ENCODE data around the gene KCNQ5. TPM values are rescaled to one million over a fixed set of nuclear protein-coding genes. Genes with fewer than 3 reads are reported as not detected.

The KCNQ5 gene
- total RNA-seq, 3 donors from 2014 or later (not counting 1 experiment from before 2014, with no cell fraction given), result 8.2 to 9.7 (median 8.7) TPM

DNA sequence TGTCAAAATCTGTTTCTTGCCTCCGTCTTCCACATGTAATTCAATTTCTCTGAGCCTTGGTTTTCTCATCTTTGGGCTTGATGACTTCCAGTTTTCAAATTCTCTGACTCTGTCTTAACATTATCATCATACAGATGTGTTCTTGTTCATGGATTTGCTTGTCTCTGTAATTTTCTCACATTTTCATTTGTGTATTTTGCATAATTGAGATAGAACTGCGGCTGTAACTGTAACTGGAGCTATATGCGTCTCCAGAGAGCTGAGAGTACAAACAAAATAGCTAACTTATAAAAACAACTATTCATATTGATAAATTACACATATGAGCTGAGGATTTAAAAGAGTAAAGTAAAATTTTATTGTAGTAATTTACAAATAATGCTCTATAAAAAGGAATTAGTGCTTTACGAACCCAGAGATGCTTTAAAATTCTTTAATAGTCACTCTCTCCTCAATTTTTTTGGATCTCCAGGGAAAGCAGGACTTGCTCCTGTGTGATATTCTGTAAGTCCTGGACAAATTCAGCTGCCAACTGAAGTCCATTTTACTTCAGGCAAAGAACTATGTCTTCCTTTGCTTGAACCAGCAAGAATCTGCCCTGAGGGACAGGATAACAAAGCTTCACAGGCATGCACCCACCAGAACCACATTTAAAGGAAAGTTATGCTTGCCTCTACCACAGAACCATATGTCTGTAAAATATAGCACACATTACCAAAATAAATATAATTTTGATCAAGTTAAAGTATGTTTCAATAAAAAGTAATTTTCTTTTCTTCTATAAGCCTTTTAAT lies 315.1 kb downstream of the KCNQ5 start:
- Histone ChIP-seq H3K4me3 (ENCODE audit: low read length) (no peak overlapping the region), H3K9me3 (ENCODE audit: control insufficient read depth, insufficient read depth, low read length) (no peaks in the 10 kb centered on the region), H3K4me1 (ENCODE audit: control insufficient read depth, insufficient read depth, low read length) (no peaks in the 10 kb centered on the region), H3K36me3 (ENCODE audit: control insufficient read depth, insufficient read depth, low read length) (no peaks in the 10 kb centered on the region), H3K27me3 (ENCODE audit: control insufficient read depth, insufficient read depth, low read length) (no peaks in the 10 kb centered on the region), H3K27ac (ENCODE audit: low read length) (no peak overlapping the region)
- no peaks in the 10 kb centered on the region for H3K9me3 Mint-ChIP-seq
- DNase-seq (no peak), ATAC-seq (no peak)
- H3K4me1 Mint-ChIP-seq, result peaks cover 0 to 5% of the 10 kb centered on the region in 2 donors
- WGBS (ENCODE audit: insufficient coverage), result 100% methylated on average over 3 of the region's 4 CpGs
- H3K4me3 Mint-ChIP-seq, result no peak overlapping the region
- H3K27me3 Mint-ChIP-seq (ENCODE audit: low read depth in 2 of 2), result no peaks in the 10 kb centered on the region
- TF ChIP-seq, protein P1, sequence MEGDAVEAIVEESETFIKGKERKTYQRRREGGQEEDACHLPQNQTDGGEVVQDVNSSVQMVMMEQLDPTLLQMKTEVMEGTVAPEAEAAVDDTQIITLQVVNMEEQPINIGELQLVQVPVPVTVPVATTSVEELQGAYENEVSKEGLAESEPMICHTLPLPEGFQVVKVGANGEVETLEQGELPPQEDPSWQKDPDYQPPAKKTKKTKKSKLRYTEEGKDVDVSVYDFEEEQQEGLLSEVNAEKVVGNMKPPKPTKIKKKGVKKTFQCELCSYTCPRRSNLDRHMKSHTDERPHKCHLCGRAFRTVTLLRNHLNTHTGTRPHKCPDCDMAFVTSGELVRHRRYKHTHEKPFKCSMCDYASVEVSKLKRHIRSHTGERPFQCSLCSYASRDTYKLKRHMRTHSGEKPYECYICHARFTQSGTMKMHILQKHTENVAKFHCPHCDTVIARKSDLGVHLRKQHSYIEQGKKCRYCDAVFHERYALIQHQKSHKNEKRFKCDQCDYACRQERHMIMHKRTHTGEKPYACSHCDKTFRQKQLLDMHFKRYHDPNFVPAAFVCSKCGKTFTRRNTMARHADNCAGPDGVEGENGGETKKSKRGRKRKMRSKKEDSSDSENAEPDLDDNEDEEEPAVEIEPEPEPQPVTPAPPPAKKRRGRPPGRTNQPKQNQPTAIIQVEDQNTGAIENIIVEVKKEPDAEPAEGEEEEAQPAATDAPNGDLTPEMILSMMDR (IDR thresholded peaks at IDR 0.05), result no peak
- no peak overlapping the region for H3K27ac Mint-ChIP-seq
- intact Hi-C loops (cut with micrococcal nuclease), result no loop called here
- no peaks in the 10 kb centered on the region for H3K36me3 Mint-ChIP-seq

DNA sequence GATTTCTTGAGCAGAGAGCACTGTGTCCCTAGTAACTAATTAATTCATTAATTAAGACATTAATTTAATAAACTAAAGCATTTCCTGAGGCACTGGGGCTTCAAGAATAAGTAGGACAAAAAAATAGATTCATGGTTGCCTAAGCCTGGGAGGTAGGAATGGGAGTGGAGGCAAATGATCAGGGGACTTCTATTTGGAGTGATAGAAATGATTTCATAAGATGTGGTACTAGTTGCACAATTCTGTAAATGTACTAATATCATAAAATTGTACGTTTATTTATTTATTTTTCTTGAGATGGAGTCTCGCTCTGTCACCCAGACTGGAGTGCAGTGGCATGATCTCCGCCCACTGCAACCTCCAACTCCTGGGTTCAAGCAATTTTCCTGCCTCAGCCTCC lies 316.2 kb downstream of the KCNQ5 start:
- DNase-seq (no peak), ATAC-seq (no peak)
- H3K27ac Mint-ChIP-seq, result no peak overlapping the region
- intact Hi-C loops (cut with micrococcal nuclease), result no loop called here
- no peaks in the 10 kb centered on the region for H3K9me3 Mint-ChIP-seq
- H3K27ac ChIP-seq (ENCODE audit: low read length), result no peak overlapping the region
- TF ChIP-seq, protein P1 (IDR thresholded peaks at IDR 0.05), result no peak
- no peaks in the 10 kb centered on the region for H3K27me3 Mint-ChIP-seq (ENCODE audit: low read depth in 2 of 2)
- no peaks in the 10 kb centered on the region for H3K27me3 ChIP-seq (ENCODE audit: control insufficient read depth, insufficient read depth, low read length)
- no peaks in the 10 kb centered on the region for H3K36me3 ChIP-seq (ENCODE audit: control insufficient read depth, insufficient read depth, low read length)
- WGBS (ENCODE audit: insufficient coverage), result 92% methylated on average over 2 of the region's 3 CpGs
- H3K9me3 ChIP-seq (ENCODE audit: control insufficient read depth, insufficient read depth, low read length), result no peaks in the 10 kb centered on the region
- no peak overlapping the region for H3K4me3 Mint-ChIP-seq
- H3K4me1 Mint-ChIP-seq, result peaks cover 0 to 5% of the 10 kb centered on the region in 2 donors
- no peaks in the 10 kb centered on the region for H3K4me1 ChIP-seq (ENCODE audit: control insufficient read depth, insufficient read depth, low read length)
- no peaks in the 10 kb centered on the region for H3K36me3 Mint-ChIP-seq
- no peak overlapping the region for H3K4me3 ChIP-seq (ENCODE audit: low read length)

DNA sequence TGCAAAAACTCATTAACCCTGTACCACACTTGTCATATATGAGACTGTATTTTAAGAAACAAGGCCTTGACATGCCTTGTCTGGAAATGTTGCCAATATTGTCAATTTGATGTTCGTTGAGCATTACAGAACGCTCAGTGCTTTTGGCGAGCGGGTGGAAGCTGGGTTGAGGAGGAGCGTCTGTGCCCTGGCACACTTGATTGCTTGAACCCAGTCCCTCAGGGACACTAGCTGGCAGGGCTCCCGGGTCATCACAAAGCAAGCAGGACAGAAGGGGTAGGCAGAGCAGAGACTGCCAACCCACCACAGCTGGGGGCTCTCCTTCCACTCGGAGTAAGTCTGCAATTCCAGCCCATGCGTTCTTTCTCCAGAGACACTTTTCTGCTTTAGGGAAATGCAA lies 317.1 kb downstream of the KCNQ5 start:
- H3K36me3 ChIP-seq (ENCODE audit: control insufficient read depth, insufficient read depth, low read length), result no peaks in the 10 kb centered on the region
- Mint-ChIP-seq H3K27ac (no peak overlapping the region), H3K9me3 (no peaks in the 10 kb centered on the region), H3K4me3 (no peak overlapping the region), H3K4me1 (peaks cover 0 to 5% of the 10 kb centered on the region in 2 donors), H3K36me3 (no peaks in the 10 kb centered on the region), H3K27me3 (ENCODE audit: low read depth in 2 of 2) (no peaks in the 10 kb centered on the region)
- ATAC-seq, result no peak
- WGBS (ENCODE audit: insufficient coverage), result 98% methylated on average over 8 of the region's 8 CpGs
- no peaks in the 10 kb centered on the region for H3K27me3 ChIP-seq (ENCODE audit: control insufficient read depth, insufficient read depth, low read length)
- TF ChIP-seq, protein P1 (IDR thresholded peaks at IDR 0.05), result no peak
- no peaks in the 10 kb centered on the region for H3K4me1 ChIP-seq (ENCODE audit: control insufficient read depth, insufficient read depth, low read length)
- intact Hi-C loops (cut with micrococcal nuclease), result no loop called here
- no peaks in the 10 kb centered on the region for H3K9me3 ChIP-seq (ENCODE audit: control insufficient read depth, insufficient read depth, low read length)
- H3K4me3 ChIP-seq (ENCODE audit: low read length), result no peak overlapping the region
- no peak overlapping the region for H3K27ac ChIP-seq (ENCODE audit: low read length)
- DNase-seq, result no peak

DNA sequence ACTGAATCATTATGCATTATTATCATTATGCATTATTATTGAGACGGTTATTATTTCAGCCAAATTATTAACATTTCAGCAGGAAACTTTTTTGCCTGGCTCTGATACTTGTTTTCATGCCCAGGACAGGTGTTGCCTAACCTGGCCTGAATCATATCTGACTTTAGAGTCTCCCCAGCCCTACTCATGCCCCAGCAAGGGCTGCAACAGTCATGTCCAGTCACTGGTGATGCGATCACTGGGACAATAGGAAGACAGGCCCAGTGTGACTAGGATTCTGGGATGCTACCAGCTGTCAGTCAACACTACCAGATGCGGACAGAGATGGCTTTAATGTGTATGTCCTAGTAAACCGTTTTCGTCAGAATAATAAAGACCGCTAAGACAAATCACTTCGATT lies 318.4 kb downstream of the KCNQ5 start:
- WGBS (ENCODE audit: insufficient coverage), result 98% methylated on average over 7 of the region's 7 CpGs
- Mint-ChIP-seq H3K27me3 (ENCODE audit: low read depth in 2 of 2) (no peaks in the 10 kb centered on the region), H3K9me3 (no peaks in the 10 kb centered on the region), H3K27ac (no peak overlapping the region), H3K4me3 (no peak overlapping the region), H3K4me1 (peaks cover 0 to 5% of the 10 kb centered on the region in 2 donors), H3K36me3 (no peaks in the 10 kb centered on the region)
- TF ChIP-seq, protein P1 (IDR thresholded peaks at IDR 0.05), result no peak
- DNase-seq, result no peak
- Histone ChIP-seq H3K4me1 (ENCODE audit: control insufficient read depth, insufficient read depth, low read length) (no peaks in the 10 kb centered on the region), H3K9me3 (ENCODE audit: control insufficient read depth, insufficient read depth, low read length) (no peaks in the 10 kb centered on the region), H3K4me3 (ENCODE audit: low read length) (no peak overlapping the region), H3K36me3 (ENCODE audit: control insufficient read depth, insufficient read depth, low read length) (no peaks in the 10 kb centered on the region), H3K27me3 (ENCODE audit: control insufficient read depth, insufficient read depth, low read length) (no peaks in the 10 kb centered on the region), H3K27ac (ENCODE audit: low read length) (no peak overlapping the region)
- no peak for ATAC-seq
- intact Hi-C loops (cut with micrococcal nuclease), result no loop called here
